ENCODE data around the gene ITIH2.
"Not testable (repeated sequence)": the region's sequence is repeated elsewhere in the genome, so short reads cannot be mapped to it uniquely, and the experiment has no call there.

ITIH2 gene

GRCh38 chr10:7718685-7719084, 15.6 kb downstream of the ITIH2 start:
- no peak for DNase-seq (ENCODE audit: low read depth)
- H3K4me3 ChIP-seq (ENCODE audit: low read depth, low read length): no peak overlapping the region
- TF ChIP-seq CTCF (IDR thresholded peaks at IDR 0.05; ENCODE audit: insufficient read depth, low read depth, low read length, missing control alignments): no peak

- TF ChIP-seq CTCF (IDR thresholded peaks at IDR 0.05; ENCODE audit: insufficient read depth, low read depth, low read length, missing control alignments): no peak
- DNase-seq (ENCODE audit: low read depth): no peak
- H3K4me3 ChIP-seq (ENCODE audit: low read depth, low read length): no peak overlapping the region
Observed at GRCh38 chr10:7720478-7720877, 17.4 kb downstream of the ITIH2 start.

GRCh38 chr10:7722927-7723529, 19.9 kb downstream of the ITIH2 start:
- H3K4me3 ChIP-seq (ENCODE audit: low read depth, low read length): no peak overlapping the region
- TF ChIP-seq CTCF (IDR thresholded peaks at IDR 0.05; ENCODE audit: insufficient read depth, low read depth, low read length, missing control alignments): no peak
- DNase-seq (ENCODE audit: low read depth): no peak

- no peak for DNase-seq (ENCODE audit: low read depth)
- no peak for TF ChIP-seq CTCF (IDR thresholded peaks at IDR 0.05; ENCODE audit: insufficient read depth, low read depth, low read length, missing control alignments)
- no peak overlapping the region for H3K4me3 ChIP-seq (ENCODE audit: low read depth, low read length)
Observed at GRCh38 chr10:7734821-7735220, 31.7 kb downstream of the ITIH2 start.

- DNase-seq (ENCODE audit: low read depth): no peak
- no peak for TF ChIP-seq CTCF (IDR thresholded peaks at IDR 0.05; ENCODE audit: insufficient read depth, low read depth, low read length, missing control alignments)
Observed at GRCh38 chr10:7738536-7739407, 35.7 kb downstream of the ITIH2 start.

GRCh38 chr10:7744307-7744706, 41.2 kb downstream of the ITIH2 start:
- H3K4me3 ChIP-seq (ENCODE audit: low read depth, low read length): no peak overlapping the region
- no peak for DNase-seq (ENCODE audit: low read depth)
- TF ChIP-seq CTCF (IDR thresholded peaks at IDR 0.05; ENCODE audit: insufficient read depth, low read depth, low read length, missing control alignments): no peak

More at GRCh38 chr10:7738536-7739407, 35.7 kb downstream of the ITIH2 start:
- H3K4me3 ChIP-seq (ENCODE audit: low read depth, low read length): no peak overlapping the region

GRCh38 chr10:7748637-7749036, 45.5 kb downstream of the ITIH2 start:
- not testable (repeated sequence) for DNase-seq (ENCODE audit: low read depth); H3K4me3 ChIP-seq (ENCODE audit: low read depth, low read length)
